Stimulated activated naive B cell treated with anti-CD40 and anti-IgM and Interleukin-4, amounts not matched to agents 10 μg/mL and 1 μg/mL and 100 μg/mL, for 72 hours (primary cell): ENCODE data around the gene BIRC2.
A peak's percentile ranks its signal among the peaks of the same experiment; 100 is the strongest.
"Not testable (repeated sequence)": the region's sequence is repeated elsewhere in the genome, so short reads cannot be mapped to it uniquely, and the experiment has no call there.

Source experiments
- ATAC-seq, 2 donors: fragments of 150-1000 bp; cut with Tn5 transposase; replicated peaks; 2 replicates each; pipeline ENCODE4 v1.10.0; 2021; ENCODE audit warnings: moderate library complexity in 1 of 2
- DNase-seq: peaks from one replicate; pipeline ENCODE4 v3.0.0; 2021
- H3K27ac Mint-ChIP-seq: one replicate; pipeline ENCODE4 v1.8.0; 2022; ENCODE audit warnings: mild to moderate bottlenecking, mixed read lengths
- H3K27me3 Mint-ChIP-seq, 2 donors: one replicate each; pipeline ENCODE4 v1.8.0; 2022; ENCODE audit warnings: mixed read lengths in 2 of 2
- H3K36me3 Mint-ChIP-seq, 2 donors: one replicate each; pipeline ENCODE4 v1.8.0; 2022; ENCODE audit warnings: mixed read lengths in 2 of 2, mild to moderate bottlenecking in 1 of 2
- H3K4me1 Mint-ChIP-seq, 2 donors: one replicate each; pipeline ENCODE4 v1.8.0; 2022; ENCODE audit warnings: mixed read lengths in 2 of 2, mild to moderate bottlenecking in 1 of 2
- H3K4me3 Mint-ChIP-seq, 2 donors: one replicate each; pipeline ENCODE4 v1.8.0; 2022; ENCODE audit warnings: mild to moderate bottlenecking in 2 of 2, mixed read lengths in 2 of 2, moderate library complexity in 1 of 2
- H3K9me3 Mint-ChIP-seq, 2 donors: one replicate each; pipeline ENCODE4 v1.8.0; 2022; ENCODE audit warnings: mixed read lengths in 2 of 2, mild to moderate bottlenecking in 1 of 2

The BIRC2 gene

GRCh38 chr11:102374633-102375424, 27.8 kb downstream of the BIRC2 start:
- not testable (repeated sequence) for H3K27me3 Mint-ChIP-seq, H3K27ac Mint-ChIP-seq, H3K4me1 Mint-ChIP-seq, H3K4me3 Mint-ChIP-seq, ATAC-seq, DNase-seq, H3K9me3 Mint-ChIP-seq
- peaks cover 27 to 36% of the 10 kb centered on the region in 2 donors for H3K36me3 Mint-ChIP-seq

GRCh38 chr11:102375720-102376399, 28.8 kb downstream of the BIRC2 start:
- H3K36me3 Mint-ChIP-seq, result peaks cover 29 to 41% of the 10 kb centered on the region in 2 donors
- ATAC-seq (no peak), DNase-seq (no peak)
- no peaks in the 10 kb centered on the region for H3K9me3 Mint-ChIP-seq
- no peaks in the 10 kb centered on the region for H3K27me3 Mint-ChIP-seq
- H3K4me3 Mint-ChIP-seq, result no peak overlapping the region
- H3K27ac Mint-ChIP-seq, result no peak overlapping the region
- H3K4me1 Mint-ChIP-seq, result peaks cover 6 to 7% of the 10 kb centered on the region in 2 donors

- Mint-ChIP-seq H3K9me3 (no peaks in the 10 kb centered on the region), H3K4me3 (no peak overlapping the region), H3K27ac (no peak overlapping the region), H3K36me3 (peaks cover 31 to 41% of the 10 kb centered on the region in 2 donors), H3K4me1 (peaks cover 0 to 2% of the 10 kb centered on the region in 2 donors), H3K27me3 (no peaks in the 10 kb centered on the region)
- DNase-seq (no peak), ATAC-seq (no peak)
Measured at GRCh38 chr11:102377891-102378290, 30.9 kb downstream of the BIRC2 start.

GRCh38 chr11:102378818-102379217, 31.8 kb downstream of the BIRC2 start:
- DNase-seq (no peak), ATAC-seq (no peak)
- Mint-ChIP-seq H3K27ac (no peak overlapping the region), H3K4me3 (no peak overlapping the region), H3K9me3 (no peaks in the 10 kb centered on the region), H3K4me1 (peaks cover 0 to 2% of the 10 kb centered on the region in 2 donors), H3K27me3 (no peaks in the 10 kb centered on the region), H3K36me3 (peaks cover 37 to 48% of the 10 kb centered on the region in 2 donors)

GRCh38 chr11:102382384-102382783, 35.4 kb downstream of the BIRC2 start:
- Mint-ChIP-seq H3K9me3 (no peaks in the 10 kb centered on the region), H3K4me1 (no peaks in the 10 kb centered on the region), H3K27me3 (no peaks in the 10 kb centered on the region), H3K4me3 (no peak overlapping the region), H3K27ac (no peak overlapping the region), H3K36me3 (peaks cover 29 to 54% of the 10 kb centered on the region in 2 donors)
- ATAC-seq (no peak), DNase-seq (no peak)

GRCh38 chr11:102383839-102384238, 36.8 kb downstream of the BIRC2 start:
- no peak for ATAC-seq
- H3K9me3 Mint-ChIP-seq, result peaks cover under 1 to 2% of the 10 kb centered on the region in 2 donors
- peaks cover 36 to 63% of the 10 kb centered on the region in 2 donors for H3K36me3 Mint-ChIP-seq
- H3K27ac Mint-ChIP-seq, result no peak overlapping the region
- H3K4me3 Mint-ChIP-seq, result no peak overlapping the region
- H3K27me3 Mint-ChIP-seq, result no peaks in the 10 kb centered on the region
- peaks cover 0 to under 1% of the 10 kb centered on the region in 2 donors for H3K4me1 Mint-ChIP-seq
- DNase-seq, result no peak

GRCh38 chr11:102384419-102385079, 37.5 kb downstream of the BIRC2 start:
- Mint-ChIP-seq H3K4me1 (peaks cover 4 to 7% of the 10 kb centered on the region in 2 donors), H3K36me3 (peaks cover 40 to 63% of the 10 kb centered on the region in 2 donors)

GRCh38 chr11:102385085-102386007, 38.3 kb downstream of the BIRC2 start:
- no peaks in the 10 kb centered on the region for H3K27me3 Mint-ChIP-seq
- peaks cover 37 to 62% of the 10 kb centered on the region in 2 donors for H3K36me3 Mint-ChIP-seq
- no peak for ATAC-seq
- peaks cover 4 to 11% of the 10 kb centered on the region in 2 donors for H3K4me1 Mint-ChIP-seq
- no peak overlapping the region for H3K4me3 Mint-ChIP-seq
- H3K9me3 Mint-ChIP-seq, result peaks cover 5 to 6% of the 10 kb centered on the region in 2 donors
- H3K27ac Mint-ChIP-seq, result no peak overlapping the region
- no peak for DNase-seq

More at GRCh38 chr11:102384419-102385079, 37.5 kb downstream of the BIRC2 start:
- ATAC-seq, result no peak
- H3K4me3 Mint-ChIP-seq, result no peak overlapping the region
- H3K27me3 Mint-ChIP-seq, result no peaks in the 10 kb centered on the region
- no peak overlapping the region for H3K27ac Mint-ChIP-seq
- peaks cover 5 to 6% of the 10 kb centered on the region in 2 donors for H3K9me3 Mint-ChIP-seq
- DNase-seq, result no peak

GRCh38 chr11:102386136-102386734, 39.2 kb downstream of the BIRC2 start:
- Mint-ChIP-seq H3K27me3 (no peaks in the 10 kb centered on the region), H3K9me3 (peaks cover 5 to 6% of the 10 kb centered on the region in 2 donors), H3K4me3 (no peak overlapping the region), H3K36me3 (peaks cover 34 to 62% of the 10 kb centered on the region in 2 donors), H3K27ac (no peak overlapping the region), H3K4me1 (peaks cover 9 to 18% of the 10 kb centered on the region in 2 donors)
- DNase-seq, result no peak
- no peak for ATAC-seq

- H3K9me3 Mint-ChIP-seq, result peaks cover 5 to 6% of the 10 kb centered on the region in 2 donors
- peaks cover 31 to 65% of the 10 kb centered on the region in 2 donors for H3K36me3 Mint-ChIP-seq
- DNase-seq (no peak), ATAC-seq (no peak)
- H3K4me1 Mint-ChIP-seq, result peaks cover 14 to 26% of the 10 kb centered on the region in 2 donors
- no peak overlapping the region for H3K4me3 Mint-ChIP-seq
- H3K27ac Mint-ChIP-seq, result no peak overlapping the region
- no peaks in the 10 kb centered on the region for H3K27me3 Mint-ChIP-seq
Measured at GRCh38 chr11:102387043-102387781, 40.2 kb downstream of the BIRC2 start.

GRCh38 chr11:102389253-102389652, 42.2 kb downstream of the BIRC2 start:
- no peak for DNase-seq
- no peak overlapping the region for H3K4me3 Mint-ChIP-seq
- peaks cover 23 to 44% of the 10 kb centered on the region in 2 donors for H3K4me1 Mint-ChIP-seq
- no peaks in the 10 kb centered on the region for H3K27me3 Mint-ChIP-seq
- peak; percentile 38 to 41 for ATAC-seq
- peaks cover 5 to 6% of the 10 kb centered on the region in 2 donors for H3K9me3 Mint-ChIP-seq
- H3K36me3 Mint-ChIP-seq, result peaks cover 36 to 72% of the 10 kb centered on the region in 2 donors
- peak overlapping the region; percentile 26 for H3K27ac Mint-ChIP-seq

- H3K27ac Mint-ChIP-seq, result peak overlapping the region; percentile 75
- no peaks in the 10 kb centered on the region for H3K27me3 Mint-ChIP-seq
- peaks cover 5 to 6% of the 10 kb centered on the region in 2 donors for H3K9me3 Mint-ChIP-seq
- peak; percentile 72 to 73 for ATAC-seq
- peaks cover 23 to 44% of the 10 kb centered on the region in 2 donors for H3K4me1 Mint-ChIP-seq
- H3K36me3 Mint-ChIP-seq, result peaks cover 37 to 68% of the 10 kb centered on the region in 2 donors
- peak; percentile 32 for DNase-seq
- H3K4me3 Mint-ChIP-seq, result peak overlapping the region in 1 of 2 donors; percentile 10
Measured at GRCh38 chr11:102390667-102391465, 43.9 kb downstream of the BIRC2 start.
